GM19455 (cell line): ENCODE data around the gene ATF6B.
"Not testable (repeated sequence)": the region's sequence is repeated elsewhere in the genome, so short reads cannot be mapped to it uniquely, and the experiment has no call there.

Experiments used
- ATAC-seq: cut with Tn5 transposase; IDR thresholded peaks from one replicate; pipeline ENCODE4 v1.9.1; 2021; ENCODE audit not compliant: unreplicated experiment

The ATF6B gene

GRCh38 chr6:32083812-32084768, 44.0 kb downstream of the ATF6B start:
- no peak for ATAC-seq

GRCh38 chr6:32082935-32083334, 45.1 kb downstream of the ATF6B start:
- no peak for ATAC-seq

- ATAC-seq = no peak
These were observed 45.6 kb downstream of the ATF6B start for GRCh38 chr6:32082478-32082877.

- ATAC-seq = no peak
These were observed 46.7 kb downstream of the ATF6B start for GRCh38 chr6:32081168-32081990.

GRCh38 chr6:32079566-32080290, 48.3 kb downstream of the ATF6B start:
- ATAC-seq = no peak

- no peak for ATAC-seq
These were observed 51.7 kb downstream of the ATF6B start for GRCh38 chr6:32076321-32076809.

GRCh38 chr6:32075781-32076180, 52.3 kb downstream of the ATF6B start:
- ATAC-seq = no peak

- no peak for ATAC-seq
These were observed 53.0 kb downstream of the ATF6B start for GRCh38 chr6:32074996-32075532.

GRCh38 chr6:32073613-32074012, 54.4 kb downstream of the ATF6B start:
- ATAC-seq = no peak

- no peak for ATAC-seq
These were observed 54.9 kb downstream of the ATF6B start for GRCh38 chr6:32073101-32073500.

- no peak for ATAC-seq
These were observed 57.1 kb downstream of the ATF6B start for GRCh38 chr6:32070814-32071543.

GRCh38 chr6:32069878-32070515, 58.0 kb downstream of the ATF6B start:
- no peak for ATAC-seq

- ATAC-seq = no peak
These were observed 58.6 kb downstream of the ATF6B start for GRCh38 chr6:32069460-32069859.

- no peak for ATAC-seq
These were observed 59.2 kb downstream of the ATF6B start for GRCh38 chr6:32068867-32069266.

GRCh38 chr6:32068315-32068714, 59.7 kb downstream of the ATF6B start:
- ATAC-seq = not testable (repeated sequence)

GRCh38 chr6:32067521-32067920, 60.5 kb downstream of the ATF6B start:
- ATAC-seq = not testable (repeated sequence)
